ENCODE results near the gene SLC40A1.

GRCh38 chr2:189557373-189557772 is 23.2 kb downstream of the SLC40A1 start:
- TF ChIP-seq CTCF (IDR thresholded peaks at IDR 0.05; ENCODE audit: low read depth, low read length, poor library complexity, severe bottlenecking), result no peak
- no peak for TF ChIP-seq EZH2phosphoT487 (IDR thresholded peaks at IDR 0.05; ENCODE audit: borderline replicate concordance, low read length)

All from DOHH2 (cell line).